Keratinocyte (primary cell): ENCODE data around the gene ANXA7. TPM values are rescaled to one million over a fixed set of nuclear protein-coding genes. Genes with fewer than 3 reads are reported as not detected.
A peak's percentile ranks its signal among the peaks of the same experiment; 100 is the strongest.
"Not testable (repeated sequence)": the region's sequence is repeated elsewhere in the genome, so short reads cannot be mapped to it uniquely, and the experiment has no call there.

Source experiments
- DNase-seq: peaks from one replicate; pipeline ENCODE4 v3.0.0-alpha.2; 2011; ENCODE audit warnings: low read depth, missing footprints, low spot score
- FAIRE-seq: peaks from 2 replicates; lab custom pipeline; 2011; peaks lifted over from hg19 to GRCh38; lab: Jason Lieb, UNC
- H2AFZ ChIP-seq: 2 replicates; pipeline ENCODE4 v1.6.0; 2012; ENCODE audit warnings: low read length, control low read depth, inconsistent platforms; ENCODE audit not compliant: control insufficient read depth
- H3K27ac ChIP-seq: 2 replicates; pipeline ENCODE4 v1.5.1; 2011; ENCODE audit warnings: low read length; ENCODE audit not compliant: control insufficient read depth, insufficient read depth
- H3K27me3 ChIP-seq: 3 replicates; pipeline ENCODE4 v1.6.0; 2011; ENCODE audit warnings: low read length; ENCODE audit not compliant: control insufficient read depth, insufficient read depth; ENCODE audit errors: extremely low read depth
- H3K36me3 ChIP-seq, 2 experiments: 2 replicates in 1 of 2; 3 replicates in 1 of 2; pipeline ENCODE4 v1.5.1; 2011; ENCODE audit warnings: low read length in 2 of 2, mild to moderate bottlenecking in 1 of 2; ENCODE audit not compliant: control insufficient read depth in 2 of 2, insufficient read depth in 2 of 2; ENCODE audit errors: extremely low read depth in 1 of 2
- H3K4me1 ChIP-seq: 3 replicates; pipeline ENCODE4 v1.5.1; 2011; ENCODE audit warnings: low read length; ENCODE audit not compliant: control insufficient read depth, insufficient read depth; ENCODE audit errors: extremely low read depth
- H3K4me2 ChIP-seq: 3 replicates; pipeline ENCODE4 v1.6.0; 2011; ENCODE audit warnings: low read depth, low read length; ENCODE audit not compliant: control insufficient read depth, insufficient read depth; ENCODE audit errors: extremely low read depth
- H3K4me3 ChIP-seq, 3 experiments: fragments of 200-600 bp in 1 of 3; sonication (generic) in 1 of 3; 2 replicates in 2 of 3; 3 replicates in 1 of 3; pipeline ENCODE4 v1.5.1; 2011 to 2016; ENCODE audit warnings: low read length in 3 of 3, mild to moderate bottlenecking in 3 of 3, control low read depth in 2 of 3, inconsistent platforms in 1 of 3, low read depth in 1 of 3, mixed read lengths in 1 of 3, mixed run types in 1 of 3, moderate library complexity in 1 of 3; ENCODE audit not compliant: control insufficient read depth in 2 of 3, insufficient read depth in 2 of 3; ENCODE audit errors: extremely low read depth in 1 of 3
- H3K79me2 ChIP-seq: 2 replicates; pipeline ENCODE4 v1.6.0; 2012; ENCODE audit warnings: low read length; ENCODE audit not compliant: control insufficient read depth, insufficient read depth
- H3K9ac ChIP-seq: 3 replicates; pipeline ENCODE4 v1.6.0; 2011; ENCODE audit warnings: low read length; ENCODE audit not compliant: control insufficient read depth, insufficient read depth; ENCODE audit errors: extremely low read depth
- H3K9me1 ChIP-seq: 3 replicates; pipeline ENCODE4 v1.6.0; 2011; ENCODE audit warnings: low read length; ENCODE audit not compliant: control insufficient read depth, insufficient read depth; ENCODE audit errors: extremely low read depth
- H3K9me3 ChIP-seq: 2 replicates; pipeline ENCODE4 v1.5.1; 2012; ENCODE audit warnings: low read depth, low read length; ENCODE audit not compliant: control insufficient read depth
- H4K20me1 ChIP-seq: 3 replicates; pipeline ENCODE4 v1.6.0; 2011; ENCODE audit warnings: low read length; ENCODE audit not compliant: control insufficient read depth, insufficient read depth; ENCODE audit errors: extremely low read depth
- EZH2 ChIP-seq: IDR thresholded peaks from one replicate; pipeline ENCODE4 v1.6.1; 2012; ENCODE audit warnings: inconsistent platforms, mild to moderate bottlenecking, low read length, moderate library complexity
- dilution Hi-C: fragments of 300-500 bp; cut with MboI; formaldehyde crosslinking; loops from one replicate; pipeline ENCODE4 v1.7.0; 2020; ENCODE audit warnings: low sequenced_read_pairs; ENCODE audit not compliant: extremely low pct_ligation_motif_present
- polyA plus RNA-seq, 5 experiments: library from polyadenylated mRNA; depleted of rRNA in 3 of 5; stranded (reverse) in 3 of 5; stranded (forward) in 1 of 5; unstranded in 1 of 5; fragments of >200 nt; gene quantifications; 1 replicate in 1 of 5; 2 replicates in 3 of 5; 3 replicates in 1 of 5; pipeline versions ENCODE4 v1.2.1 to v1.2.3, GENCODE V29; 2011 to 2012; ENCODE audit warnings: missing spikeins in 2 of 5, low read depth in 1 of 5, low replicate concordance in 1 of 5
- TF ChIP-seq, protein P1 (sequence below), 3 experiments: IDR thresholded peaks in 1 of 3; conservative IDR thresholded peaks in 1 of 3; optimal IDR thresholded peaks in 1 of 3; 2 replicates in 2 of 3; 3 replicates in 1 of 3; pipeline versions ENCODE3 to v1.5.1; 2011; ENCODE audit warnings: low read length in 3 of 3, mild to moderate bottlenecking in 3 of 3, moderate library complexity in 2 of 3, control low read depth in 1 of 3, inconsistent platforms in 1 of 3; ENCODE audit not compliant: insufficient read depth in 2 of 3; ENCODE audit errors: extremely low read depth in 1 of 3

Gene ANXA7
- polyA plus RNA-seq, 1 donor (not counting 4 experiments of a cell fraction or from before 2014, with no cell fraction given): 144 TPM

DNA sequence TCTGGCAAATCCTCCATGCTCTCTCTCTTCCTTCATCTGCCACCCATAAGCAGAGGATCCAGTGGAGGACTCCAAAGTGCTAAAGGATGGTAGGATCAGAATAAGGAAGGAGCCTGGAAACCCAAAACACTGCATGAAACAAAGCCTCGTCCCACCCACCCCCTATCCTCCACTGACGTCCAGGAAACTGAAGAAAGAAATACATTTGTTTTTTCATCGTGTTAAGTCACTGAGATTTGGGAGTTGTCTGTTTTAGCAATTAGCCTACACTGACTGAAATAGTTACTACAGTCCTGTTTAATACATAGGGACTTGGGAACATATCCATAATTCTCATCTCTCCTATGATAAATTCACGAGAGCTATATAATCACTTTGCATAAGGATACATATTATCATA is 14.8 kb downstream of the ANXA7 start:
- Histone ChIP-seq H3K4me3 (no peak overlapping the region), H3K4me2 (no peak overlapping the region), H3K27ac (no peak overlapping the region), H3K36me3 (peaks cover 15 to 37% of the 10 kb centered on the region in 2 experiments), H3K9me1 (no peaks in the 10 kb centered on the region), H3K79me2 (peaks cover 49% of the 10 kb centered on the region), H3K4me1 (no peaks in the 10 kb centered on the region), H3K9ac (no peak overlapping the region), H3K9me3 (no peaks in the 10 kb centered on the region), H2AFZ (no peak overlapping the region), H4K20me1 (peaks cover 5% of the 10 kb centered on the region), H3K27me3 (no peaks in the 10 kb centered on the region)
- TF ChIP-seq, protein P1, sequence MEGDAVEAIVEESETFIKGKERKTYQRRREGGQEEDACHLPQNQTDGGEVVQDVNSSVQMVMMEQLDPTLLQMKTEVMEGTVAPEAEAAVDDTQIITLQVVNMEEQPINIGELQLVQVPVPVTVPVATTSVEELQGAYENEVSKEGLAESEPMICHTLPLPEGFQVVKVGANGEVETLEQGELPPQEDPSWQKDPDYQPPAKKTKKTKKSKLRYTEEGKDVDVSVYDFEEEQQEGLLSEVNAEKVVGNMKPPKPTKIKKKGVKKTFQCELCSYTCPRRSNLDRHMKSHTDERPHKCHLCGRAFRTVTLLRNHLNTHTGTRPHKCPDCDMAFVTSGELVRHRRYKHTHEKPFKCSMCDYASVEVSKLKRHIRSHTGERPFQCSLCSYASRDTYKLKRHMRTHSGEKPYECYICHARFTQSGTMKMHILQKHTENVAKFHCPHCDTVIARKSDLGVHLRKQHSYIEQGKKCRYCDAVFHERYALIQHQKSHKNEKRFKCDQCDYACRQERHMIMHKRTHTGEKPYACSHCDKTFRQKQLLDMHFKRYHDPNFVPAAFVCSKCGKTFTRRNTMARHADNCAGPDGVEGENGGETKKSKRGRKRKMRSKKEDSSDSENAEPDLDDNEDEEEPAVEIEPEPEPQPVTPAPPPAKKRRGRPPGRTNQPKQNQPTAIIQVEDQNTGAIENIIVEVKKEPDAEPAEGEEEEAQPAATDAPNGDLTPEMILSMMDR (optimal IDR thresholded peaks at IDR 0.05 in 1 of 3, IDR thresholded peaks at IDR 0.05 in 1 of 3, conservative IDR thresholded peaks at IDR 0.05 in 1 of 3; ENCODE audit: extremely low read depth in 1 of 3, insufficient read depth in 2 of 3, low read length in 3 of 3): no peak
- TF ChIP-seq EZH2: no peak
- dilution Hi-C loops: loop anchor here (25.0 kb wide), 1 partner anchor 137 kb away; the partner anchor contains the start of gene MRPS16
- DNase-seq: no peak
- FAIRE-seq: no peak

DNA sequence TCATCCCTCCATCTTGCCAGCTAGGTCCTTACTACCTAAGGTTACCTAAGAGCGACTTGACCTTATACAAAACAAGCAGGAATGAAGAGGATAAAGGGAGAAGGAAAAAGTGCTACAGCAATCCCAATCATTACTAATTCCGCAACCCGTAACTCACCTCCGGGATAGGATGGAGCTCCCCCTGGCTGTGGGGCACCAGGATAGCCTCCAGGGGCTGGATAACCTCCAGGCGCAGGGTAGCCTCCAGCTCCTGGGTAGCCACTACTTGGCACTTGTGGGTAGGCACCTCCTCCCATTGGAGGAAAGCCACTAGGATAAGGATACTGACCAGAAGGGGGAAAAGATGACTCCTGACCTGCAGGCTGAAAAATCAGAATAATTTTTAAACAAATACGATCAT is 15.8 kb downstream of the ANXA7 start:
- Histone ChIP-seq H3K4me1 (no peaks in the 10 kb centered on the region), H3K9me3 (no peaks in the 10 kb centered on the region), H2AFZ (no peak overlapping the region), H3K4me3 (no peak overlapping the region), H3K9me1 (no peaks in the 10 kb centered on the region), H3K27ac (no peak overlapping the region), H3K9ac (no peak overlapping the region), H3K27me3 (no peaks in the 10 kb centered on the region), H3K36me3 (peaks cover 15 to 37% of the 10 kb centered on the region in 2 experiments), H3K79me2 (peaks cover 39% of the 10 kb centered on the region), H4K20me1 (peaks cover 3% of the 10 kb centered on the region), H3K4me2 (no peak overlapping the region)
- TF ChIP-seq, protein P1 (optimal IDR thresholded peaks at IDR 0.05 in 1 of 3, IDR thresholded peaks at IDR 0.05 in 1 of 3, conservative IDR thresholded peaks at IDR 0.05 in 1 of 3; ENCODE audit: extremely low read depth in 1 of 3, insufficient read depth in 2 of 3, low read length in 3 of 3): peak in 2 of 3 experiments; percentile 29 to 50
- TF ChIP-seq EZH2: no peak
- dilution Hi-C loops: loop anchor here (25.0 kb wide), 1 partner anchor 136 kb away; the partner anchor contains the start of gene MRPS16
- DNase-seq (no peak), FAIRE-seq (no peak)

DNA sequence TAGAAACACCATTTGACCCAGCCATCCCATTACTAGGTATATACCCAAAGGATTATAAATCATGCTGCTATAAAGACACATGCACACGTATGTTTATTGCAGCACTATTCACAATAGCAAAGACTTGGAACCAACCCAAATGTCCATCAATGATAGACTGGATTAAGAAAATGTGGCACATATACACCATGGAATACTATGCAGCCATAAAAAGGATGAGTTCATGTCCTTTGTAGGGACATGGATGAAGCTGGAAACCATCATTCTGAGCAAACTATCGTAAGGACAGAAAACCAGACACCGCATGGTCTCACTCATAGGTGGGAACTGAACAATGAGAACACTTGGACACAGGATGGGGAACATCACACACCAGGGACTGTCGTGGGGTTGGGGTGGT is 19.5 kb downstream of the ANXA7 start:
- H4K20me1 ChIP-seq, FAIRE-seq, DNase-seq, H3K27me3 ChIP-seq, H2AFZ ChIP-seq, H3K9ac ChIP-seq, H3K4me3 ChIP-seq, H3K9me3 ChIP-seq, H3K27ac ChIP-seq, H3K9me1 ChIP-seq, H3K4me1 ChIP-seq, H3K4me2 ChIP-seq: not testable (repeated sequence)
- Histone ChIP-seq H3K36me3 (peaks cover 18 to 43% of the 10 kb centered on the region in 2 experiments), H3K79me2 (peaks cover 13% of the 10 kb centered on the region)
- dilution Hi-C loops: loop anchor here (25.0 kb wide), 1 partner anchor 132 kb away; the partner anchor contains the start of gene MRPS16
